ENCODE measurements around the gene LPAR3.

The LPAR3 gene

DNA sequence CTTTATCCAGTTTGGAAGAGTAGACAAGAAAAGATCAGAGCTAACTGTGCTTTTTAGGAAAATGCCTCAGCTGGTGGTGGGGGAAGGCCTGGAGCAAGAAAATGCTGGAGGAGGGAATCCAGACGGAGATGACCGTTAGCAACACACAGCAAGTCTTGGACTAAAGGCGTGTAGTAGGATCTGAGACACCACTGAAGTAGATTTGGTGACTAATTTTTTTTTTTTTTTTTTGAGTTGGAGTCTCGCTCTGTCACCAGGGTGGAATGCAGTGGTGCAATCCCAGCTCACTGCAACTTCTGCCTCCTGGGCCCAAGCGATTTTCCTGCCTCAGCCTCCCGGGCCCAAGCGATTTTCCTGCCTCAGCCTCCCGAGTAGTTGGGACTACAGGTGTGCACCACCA is 41.2 kb downstream of the LPAR3 start:
- no peaks in the 10 kb centered on the region for H3K4me1 ChIP-seq (ENCODE audit: control insufficient read depth in 1 of 2, insufficient read depth in 1 of 2, low read depth in 1 of 2, low read length in 1 of 2)
- no peak for TF ChIP-seq CTCF (IDR thresholded peaks at IDR 0.05)
- no peak overlapping the region for H3K27ac ChIP-seq

DNA sequence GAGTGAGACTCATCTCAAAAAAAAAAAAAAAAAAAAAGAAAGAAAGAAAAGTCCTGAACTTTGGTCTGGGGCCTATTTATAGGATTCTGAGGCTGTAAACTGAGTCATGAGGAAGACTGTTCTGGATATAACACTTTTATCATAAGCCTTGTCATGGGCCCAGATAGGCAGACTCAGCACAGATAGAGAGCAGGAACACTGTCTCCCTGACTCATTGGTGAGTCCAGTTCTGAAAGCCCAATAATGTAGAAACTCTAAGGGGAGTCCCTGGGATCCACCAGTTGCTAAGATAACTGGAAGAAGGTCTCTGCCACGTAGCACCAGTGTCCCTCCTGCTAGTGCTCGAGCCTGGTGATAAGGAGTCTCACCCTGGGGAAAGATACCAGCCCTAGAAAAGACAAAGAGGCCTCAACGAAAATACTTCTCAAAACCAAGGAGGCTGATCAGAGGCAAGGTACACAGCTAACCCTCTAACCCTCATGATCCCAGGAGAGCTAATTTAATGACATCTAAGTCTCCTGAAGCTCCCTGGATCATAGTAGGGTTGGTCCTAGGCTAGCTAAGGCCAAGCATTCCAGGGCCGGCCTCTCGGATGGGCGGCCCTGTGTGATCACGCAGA is 43.5 kb downstream of the LPAR3 start:
- no peaks in the 10 kb centered on the region for H3K27me3 ChIP-seq
- H3K9me3 ChIP-seq: no peaks in the 10 kb centered on the region
- TF ChIP-seq CTCF (IDR thresholded peaks at IDR 0.05): no peak
- H3K4me1 ChIP-seq (ENCODE audit: control insufficient read depth in 1 of 2, insufficient read depth in 1 of 2, low read depth in 1 of 2, low read length in 1 of 2): no peaks in the 10 kb centered on the region
- no peak overlapping the region for H3K4me3 ChIP-seq (ENCODE audit: low read depth in 1 of 2, low read length in 1 of 2)
- no peaks in the 10 kb centered on the region for H3K36me3 ChIP-seq
- H3K27ac ChIP-seq: no peak overlapping the region

More for the DNA sequence above, 41.2 kb downstream of the LPAR3 start:
- Histone ChIP-seq H3K27me3 (no peaks in the 10 kb centered on the region), H3K36me3 (no peaks in the 10 kb centered on the region), H3K9me3 (no peaks in the 10 kb centered on the region), H3K4me3 (ENCODE audit: low read depth in 1 of 2, low read length in 1 of 2) (no peak overlapping the region)

DNA sequence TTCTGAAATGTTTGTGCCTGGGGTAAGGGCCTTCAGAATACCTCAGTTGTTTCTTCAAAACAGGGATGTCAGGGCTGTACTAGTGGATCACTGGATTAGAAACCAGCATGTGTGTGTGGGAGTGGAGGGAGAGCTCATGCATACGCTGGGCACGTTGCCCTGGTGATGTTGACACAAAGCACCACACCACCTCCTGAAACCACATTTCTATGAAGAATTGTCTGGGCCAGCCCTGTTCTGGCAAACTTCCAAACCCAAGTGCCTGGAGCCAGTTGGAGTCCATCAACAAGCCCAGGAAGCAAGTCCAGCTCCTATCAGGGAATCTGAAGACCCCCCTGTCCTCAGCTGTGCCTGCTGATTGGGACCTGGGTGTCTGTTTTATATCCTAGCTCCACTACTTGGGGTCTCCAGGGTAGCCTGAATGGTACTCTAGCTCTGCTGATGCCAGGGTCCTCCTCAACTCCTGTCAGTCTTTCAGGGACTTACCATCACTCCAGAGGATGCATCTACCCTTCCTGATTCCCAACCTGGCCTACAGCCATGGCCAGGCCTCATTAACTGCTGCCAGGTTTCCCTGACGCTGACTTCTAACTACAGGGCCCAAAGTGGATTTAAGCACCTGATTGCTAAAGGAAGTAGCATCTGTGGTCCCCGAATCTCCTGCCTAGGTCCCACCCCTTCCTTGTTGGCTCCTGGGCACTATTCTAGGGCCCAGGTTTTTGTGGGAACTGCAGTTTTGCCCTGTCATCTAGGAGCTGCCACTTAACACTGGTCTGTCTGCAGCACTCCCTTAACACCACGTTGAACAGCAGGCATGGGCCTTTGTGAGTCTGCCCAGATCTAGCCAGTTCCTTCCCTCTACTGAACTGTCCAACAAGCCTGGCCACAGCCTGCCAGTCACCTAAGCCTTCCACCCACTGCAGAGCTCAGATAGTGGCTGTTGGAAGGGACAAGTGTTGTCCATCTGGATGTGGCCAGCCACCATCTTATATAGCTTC is 45.5 kb downstream of the LPAR3 start:
- H3K36me3 ChIP-seq: no peaks in the 10 kb centered on the region
- H3K9me3 ChIP-seq: no peaks in the 10 kb centered on the region
- H3K4me3 ChIP-seq (ENCODE audit: low read depth in 1 of 2, low read length in 1 of 2): no peak overlapping the region
- H3K27ac ChIP-seq: no peak overlapping the region
- H3K27me3 ChIP-seq: no peaks in the 10 kb centered on the region
- H3K4me1 ChIP-seq (ENCODE audit: control insufficient read depth in 1 of 2, insufficient read depth in 1 of 2, low read depth in 1 of 2, low read length in 1 of 2): no peaks in the 10 kb centered on the region
- no peak for TF ChIP-seq CTCF (IDR thresholded peaks at IDR 0.05)

- Histone ChIP-seq H3K4me1 (ENCODE audit: control insufficient read depth in 1 of 2, insufficient read depth in 1 of 2, low read depth in 1 of 2, low read length in 1 of 2) (no peaks in the 10 kb centered on the region), H3K9me3 (no peaks in the 10 kb centered on the region), H3K36me3 (no peaks in the 10 kb centered on the region), H3K27ac (no peak overlapping the region), H3K27me3 (no peaks in the 10 kb centered on the region), H3K4me3 (ENCODE audit: low read depth in 1 of 2, low read length in 1 of 2) (no peak overlapping the region)
- no peak for TF ChIP-seq CTCF (IDR thresholded peaks at IDR 0.05)
Measured at GRCh38 chr1:84846387-84846786, 46.6 kb downstream of the LPAR3 start.

DNA sequence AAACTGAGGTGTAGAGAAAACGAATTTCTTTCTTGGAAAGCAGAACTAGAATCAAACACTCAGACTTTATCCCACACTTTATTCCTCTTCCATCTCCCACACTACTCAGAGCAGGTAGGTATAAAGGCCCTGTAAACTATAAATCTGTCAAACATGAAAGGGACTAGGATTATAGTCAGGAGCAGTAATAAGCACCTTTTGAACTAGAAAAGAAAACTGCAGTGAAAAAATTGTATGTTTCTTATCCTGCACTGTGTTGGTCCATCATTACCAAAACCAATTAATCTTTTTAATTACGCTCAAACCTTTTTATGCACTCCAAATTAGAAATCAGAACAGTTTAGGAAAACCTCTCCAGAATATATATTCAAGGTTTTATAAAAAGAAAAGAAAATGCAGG is 47.6 kb downstream of the LPAR3 start:
- no peak for TF ChIP-seq CTCF (IDR thresholded peaks at IDR 0.05)
- Histone ChIP-seq H3K4me1 (ENCODE audit: control insufficient read depth in 1 of 2, insufficient read depth in 1 of 2, low read depth in 1 of 2, low read length in 1 of 2) (no peaks in the 10 kb centered on the region), H3K27ac (no peak overlapping the region), H3K4me3 (ENCODE audit: low read depth in 1 of 2, low read length in 1 of 2) (no peak overlapping the region), H3K9me3 (no peaks in the 10 kb centered on the region), H3K36me3 (no peaks in the 10 kb centered on the region), H3K27me3 (no peaks in the 10 kb centered on the region)

Data from neutrophil (primary cell).